H1 (cell line): ENCODE data around the gene LMTK3. TPM values are rescaled to one million over a fixed set of nuclear protein-coding genes. Genes with fewer than 3 reads are reported as not detected.

Experiments used
- CTCF ChIA-PET: fragments of 300-600 bp; sonication (Branson Sonifier 250); formaldehyde crosslinking; loops from one replicate; lab custom pipeline; 2021; ENCODE audit not compliant: partially characterized antibody; lab: Charles Lee
- POLR2A ChIA-PET: fragments of 300-600 bp; sonication (Branson Sonifier 250); formaldehyde crosslinking; loops from one replicate; lab custom pipeline; 2021; ENCODE audit warnings: inconsistent platforms; ENCODE audit not compliant: partially characterized antibody; lab: Charles Lee
- DNase-seq, 2 experiments: peaks; one replicate each; pipeline versions ENCODE4 v3.0.0 to v3.0.0-alpha.2; 2010 to 2022; ENCODE audit warnings: low spot score in 2 of 2, low read depth in 1 of 2, mixed read lengths in 1 of 2
- FAIRE-seq: peaks from 2 replicates; lab custom pipeline; 2011; peaks lifted over from hg19 to GRCh38; lab: Jason Lieb, UNC
- H2AFZ ChIP-seq: 2 replicates; pipeline ENCODE4 v1.8.1; 2012; ENCODE audit warnings: low read length, inconsistent platforms
- H2AK5ac ChIP-seq: 2 replicates; pipeline ENCODE4 v1.6.1; 2013; ENCODE audit warnings: low read depth, low read length
- H2BK120ac ChIP-seq: replicated peaks from 2 replicates; pipeline ENCODE3; 2013; ENCODE audit warnings: low read depth, low read length, inconsistent platforms
- H2BK12ac ChIP-seq: 2 replicates; pipeline ENCODE4 v1.6.1; 2013; ENCODE audit warnings: low read depth, low read length
- H2BK15ac ChIP-seq: 2 replicates; pipeline ENCODE4 v1.6.1; 2013; ENCODE audit warnings: low read length
- H2BK20ac ChIP-seq: 2 replicates; pipeline ENCODE4 v1.6.1; 2013; ENCODE audit warnings: low read length
- H2BK5ac ChIP-seq: 2 replicates; pipeline ENCODE4 v1.6.1; 2013; ENCODE audit warnings: low read depth, low read length
- H3K14ac ChIP-seq: 2 replicates; pipeline ENCODE4 v1.6.1; 2013; ENCODE audit warnings: inconsistent platforms; ENCODE audit not compliant: insufficient read length
- H3K18ac ChIP-seq: 2 replicates; pipeline ENCODE4 v1.6.1; 2013; ENCODE audit warnings: low read length; ENCODE audit errors: extremely low read depth
- H3K23ac ChIP-seq: 2 replicates; pipeline ENCODE4 v1.6.1; 2013; ENCODE audit warnings: inconsistent platforms; ENCODE audit not compliant: insufficient read length
- H3K23me2 ChIP-seq: 2 replicates; pipeline ENCODE4 v1.6.1; 2013; ENCODE audit warnings: low read depth, low read length
- H3K27ac ChIP-seq: 2 replicates; pipeline ENCODE4 v1.6.1; 2011; ENCODE audit warnings: low read depth, low read length, inconsistent platforms
- H3K27me3 ChIP-seq, 4 experiments: replicated peaks in 1 of 4; 1 replicate in 1 of 4; 2 replicates in 3 of 4; pipeline versions ENCODE4 v1.6.1 to v1.8.1; 2011 to 2013; ENCODE audit warnings: low read length in 3 of 4, mild to moderate bottlenecking in 3 of 4, inconsistent platforms in 2 of 4, mixed read lengths in 2 of 4, moderate library complexity in 1 of 4; ENCODE audit not compliant: control insufficient read depth in 3 of 4, insufficient read depth in 3 of 4; ENCODE audit errors: extremely low read depth in 1 of 4
- H3K36me3 ChIP-seq, 4 experiments: 2 replicates each; pipeline versions ENCODE4 v1.6.1 to v1.8.1; 2011 to 2013; ENCODE audit warnings: mild to moderate bottlenecking in 4 of 4, low read length in 3 of 4, moderate library complexity in 2 of 4, control low read depth in 1 of 4, inconsistent platforms in 1 of 4; ENCODE audit not compliant: insufficient read depth in 4 of 4, control insufficient read depth in 2 of 4
- H3K4ac ChIP-seq: replicated peaks from 2 replicates; pipeline ENCODE3; 2013; ENCODE audit warnings: low read length, low read depth, mixed read lengths, inconsistent platforms; ENCODE audit not compliant: insufficient read length
- H3K4me1 ChIP-seq, 4 experiments: replicated peaks in 1 of 4; 1 replicate in 1 of 4; 2 replicates in 3 of 4; pipeline versions ENCODE4 v1.6.1 to v1.8.1; 2011 to 2013; ENCODE audit warnings: low read length in 3 of 4, inconsistent platforms in 2 of 4, mixed read lengths in 1 of 4; ENCODE audit not compliant: insufficient read depth in 4 of 4, control insufficient read depth in 3 of 4
- H3K4me2 ChIP-seq, 2 experiments: 2 replicates each; pipeline versions ENCODE4 v1.6.1 to v1.8.1; 2011 to 2013; ENCODE audit warnings: low read depth in 2 of 2, low read length in 2 of 2, control low read depth in 1 of 2, inconsistent platforms in 1 of 2, mild to moderate bottlenecking in 1 of 2; ENCODE audit not compliant: insufficient read depth in 1 of 2
- H3K4me3 ChIP-seq, 4 experiments: fragments of 200-600, 300-600 bp in 1 of 4; sonication (generic), shearing (Covaris generic), sonication (Bioruptor Twin) in 1 of 4; 2 replicates each; pipeline versions ENCODE4 v1.5.1 to v1.8.1; 2011 to 2016; ENCODE audit warnings: low read length in 4 of 4, low read depth in 3 of 4, control low read depth in 2 of 4, inconsistent platforms in 2 of 4, mild to moderate bottlenecking in 2 of 4, mixed read lengths in 1 of 4, moderate library complexity in 1 of 4; ENCODE audit not compliant: insufficient read depth in 2 of 4; ENCODE audit errors: extremely low read depth in 1 of 4
- H3K56ac ChIP-seq: replicated peaks from 2 replicates; pipeline ENCODE3; 2013; ENCODE audit warnings: low read depth, mild to moderate bottlenecking, mixed read lengths, low read length, inconsistent platforms; ENCODE audit not compliant: insufficient read length
- H3K79me1 ChIP-seq: 2 replicates; pipeline ENCODE4 v1.6.1; 2013; ENCODE audit warnings: low read depth, low read length, control low read depth
- H3K79me2 ChIP-seq, 2 experiments: 2 replicates each; pipeline versions ENCODE4 v1.6.1 to v1.8.1; 2012 to 2013; ENCODE audit warnings: low read length in 2 of 2, mild to moderate bottlenecking in 2 of 2, inconsistent platforms in 1 of 2; ENCODE audit not compliant: insufficient read depth in 2 of 2, control insufficient read depth in 1 of 2
- H3K9ac ChIP-seq, 4 experiments: replicated peaks in 1 of 4; 1 replicate in 1 of 4; 2 replicates in 3 of 4; pipeline versions ENCODE4 v1.6.1 to v1.8.1; 2011 to 2013; ENCODE audit warnings: low read depth in 3 of 4, low read length in 3 of 4, control low read depth in 2 of 4, mild to moderate bottlenecking in 2 of 4, moderate library complexity in 2 of 4, inconsistent platforms in 1 of 4; ENCODE audit errors: extremely low read depth in 1 of 4
- H3K9me3 ChIP-seq, 2 experiments: 2 replicates each; pipeline versions ENCODE4 v1.6.1 to v1.8.1; 2012 to 2013; ENCODE audit warnings: mild to moderate bottlenecking in 2 of 2, moderate library complexity in 2 of 2, control low read depth in 1 of 2, inconsistent platforms in 1 of 2, low read depth in 1 of 2, low read length in 1 of 2, mixed read lengths in 1 of 2; ENCODE audit not compliant: insufficient read depth in 2 of 2
- H4K20me1 ChIP-seq, 2 experiments: replicated peaks in 1 of 2; 2 replicates each; pipeline versions ENCODE3 to v1.8.1; 2011 to 2013; ENCODE audit warnings: inconsistent platforms in 2 of 2, low read length in 2 of 2, mild to moderate bottlenecking in 1 of 2; ENCODE audit not compliant: insufficient read depth in 2 of 2, control insufficient read depth in 1 of 2
- H4K5ac ChIP-seq: 2 replicates; pipeline ENCODE4 v1.6.1; 2013; ENCODE audit warnings: low read length, low read depth, mixed read lengths, inconsistent platforms; ENCODE audit not compliant: insufficient read length
- H4K8ac ChIP-seq: 2 replicates; pipeline ENCODE4 v1.8.0; 2013; ENCODE audit warnings: mild to moderate bottlenecking, moderate library complexity, low read length, inconsistent platforms; ENCODE audit not compliant: insufficient read depth; ENCODE audit errors: extremely low read depth
- H4K91ac ChIP-seq: replicated peaks from 2 replicates; pipeline ENCODE3; 2013; ENCODE audit warnings: low read length, mixed read lengths, inconsistent platforms; ENCODE audit not compliant: insufficient read length
- E2F6 ChIP-seq: IDR thresholded peaks from 2 replicates; pipeline ENCODE4 v1.6.1; 2012; ENCODE audit warnings: inconsistent platforms
- HDAC2 ChIP-seq, 2 experiments: fragments of 300-600 bp in 1 of 2; sonication (generic) in 1 of 2; IDR thresholded peaks; 2 replicates each; pipeline ENCODE4 v1.6.1; 2011 to 2012; ENCODE audit warnings: low read depth in 2 of 2, low read length in 2 of 2, mild to moderate bottlenecking in 2 of 2, moderate library complexity in 2 of 2, borderline replicate concordance in 1 of 2, inconsistent platforms in 1 of 2
- YY1 ChIP-seq: IDR thresholded peaks from 2 replicates; pipeline ENCODE4 v1.6.1; 2011; ENCODE audit warnings: low read depth, mild to moderate bottlenecking, low read length
- WGBS, 2 experiments: shearing (Covaris generic) in 1 of 2; methylation state at CpG; one replicate each; pipeline versions ENCODE4 v1.1.6 to v1.1.7; 2013 to 2015; ENCODE audit warnings: low lambda C conversion rate in 2 of 2, mixed read lengths in 2 of 2, inconsistent platforms in 1 of 2, low coverage in 1 of 2, missing lambda C conversion rate in 1 of 2; ENCODE audit not compliant: insufficient replicate concordance in 2 of 2, insufficient coverage in 1 of 2, insufficient read length in 1 of 2; ENCODE audit errors: extremely low coverage in 1 of 2, missing lambda C conversion rate in 1 of 2; 5-methylcytosine and 5-hydroxymethylcytosine counted together
- polyA plus RNA-seq, 7 experiments: library from polyadenylated mRNA; depleted of rRNA in 3 of 7; stranded (reverse) in 5 of 7; unstranded in 2 of 7; fragments of >200 nt in 5 of 7; fragments of 200-250 nt in 2 of 7; gene quantifications; 1 replicate in 5 of 7; 2 replicates in 1 of 7; 4 replicates in 1 of 7; pipeline versions ENCODE4 v1.2.1 to v1.2.3, GENCODE V29; 2011 to 2013; ENCODE audit warnings: missing spikeins in 2 of 7, mixed read lengths in 2 of 7
- total RNA-seq: library from RNA; stranded (reverse); fragmentation: NEBNext Ultra II Directional; extraction: Animal tissue kit (Norgen Biotek cat#: 25700); gene quantifications from 2 replicates; pipeline ENCODE4 v1.2.1, GENCODE V29; 2021

Gene LMTK3
- total and polyA plus RNA-seq, 2 of the 8 experiments (the other 6 are each of a cell fraction or from before 2014, with no cell fraction given), result 2.7 to 12.4 TPM

- H2BK20ac ChIP-seq, result no peak overlapping the region
- no peak overlapping the region for H4K5ac ChIP-seq
- H3K79me2 ChIP-seq, result no peaks in the 10 kb centered on the region
- no peaks in the 10 kb centered on the region for H4K20me1 ChIP-seq
- peak overlapping the region; percentile 50; the same call in 1 of the 2 replicates for H2AFZ ChIP-seq
- no peak overlapping the region for H3K27ac ChIP-seq
- no peak overlapping the region for H3K4me3 ChIP-seq
- 0 out of 7 replicates have a peak, but pooled peaks cover 0 to 2% (median 0%) of the 10 kb centered on the region in 4 experiments for H3K4me1 ChIP-seq
- H2BK15ac ChIP-seq, result no peak overlapping the region
- H3K9ac ChIP-seq, result no peak overlapping the region
- H2BK12ac ChIP-seq, result no peak overlapping the region
- no peak for DNase-seq
- H3K23ac ChIP-seq, result no peak overlapping the region
- no peak for FAIRE-seq
- H3K79me1 ChIP-seq, result no peaks in the 10 kb centered on the region
- H3K14ac ChIP-seq, result no peak overlapping the region
- peak overlapping the region; percentile 58; the same call in 1 of the 2 replicates for H2BK5ac ChIP-seq
- H2BK120ac ChIP-seq, result no peak overlapping the region
- H3K27me3 ChIP-seq, result no peaks in the 10 kb centered on the region
- no peak overlapping the region for H3K4me2 ChIP-seq
- peaks cover 7 to 10% of the 10 kb centered on the region in 2 experiments; a peak in 2 of 4 replicates for H3K9me3 ChIP-seq
- TF ChIP-seq YY1 (peak; percentile 75), HDAC2 (IDR thresholded peaks at IDR 0.05; ENCODE audit: borderline replicate concordance in 1 of 2, low read depth in 2 of 2, low read length in 2 of 2) (no peak), E2F6 (peak; percentile 52; the same call in 1 of the 2 replicates)
- H3K36me3 ChIP-seq, result no peaks in the 10 kb centered on the region
- WGBS, 2 experiments, result 86% methylated on average over 4 of the region's 4 CpGs; no CpG with 5 or more reads in 1 of the 2 experiments
- H2AK5ac ChIP-seq, result no peak overlapping the region
- H3K4ac ChIP-seq, result no peak overlapping the region
- H4K91ac ChIP-seq, result no peak overlapping the region
- ChIA-PET POLR2A (interaction anchor here (0.8 to 1.1 kb wide), 5 partner anchors 14 to 84 kb away, joined by 3 to 4 read pairs (median 3); no protein-coding TSS in a partner anchor), CTCF (interaction anchor here (0.8 to 2.7 kb wide), 9 partner anchors 9 to 57 kb away, joined by 3 to 8 read pairs (median 3); partner anchors contain the start of gene SULT2B1)
- no peak overlapping the region for H3K18ac ChIP-seq
- H3K23me2 ChIP-seq, result no peaks in the 10 kb centered on the region
- H3K56ac ChIP-seq, result no peak overlapping the region
- no peak overlapping the region for H4K8ac ChIP-seq
These were observed 17.5 kb upstream of the LMTK3 start for GRCh38 chr19:48529156-48529555.
